NCI-H2029 (cell line): ENCODE results near the gene RBFOX1.

Experiments
- DNase-seq: peaks from one replicate; lab custom pipeline; 2025; lab: John Stamatoyannopoulos, UW

Gene RBFOX1

DNA sequence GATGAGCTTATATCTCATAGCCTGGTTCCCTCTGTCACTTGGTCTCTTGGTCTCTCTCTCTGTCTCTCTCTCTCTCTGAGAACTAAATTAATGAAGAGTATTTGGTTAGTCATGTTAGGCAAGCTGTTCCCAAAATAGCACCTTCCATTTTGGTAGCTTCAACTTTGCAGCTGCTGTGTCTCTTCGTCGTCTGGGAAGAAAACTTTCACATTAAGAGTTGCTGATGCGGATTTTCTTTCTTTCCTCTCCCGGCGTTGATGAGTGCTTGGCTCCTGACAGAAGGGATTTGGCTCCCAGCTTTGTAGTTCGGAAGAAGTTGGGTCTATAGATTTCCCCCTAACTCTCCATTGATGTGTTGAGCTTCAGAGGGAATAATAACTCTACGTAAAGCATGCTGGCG lies at the start of gene RBFOX1:
Gene RBFOX1, plus strand, starts transcription at position 235 of the 400 bp plus-strand sequence.
- DNase-seq, result no peak

DNA sequence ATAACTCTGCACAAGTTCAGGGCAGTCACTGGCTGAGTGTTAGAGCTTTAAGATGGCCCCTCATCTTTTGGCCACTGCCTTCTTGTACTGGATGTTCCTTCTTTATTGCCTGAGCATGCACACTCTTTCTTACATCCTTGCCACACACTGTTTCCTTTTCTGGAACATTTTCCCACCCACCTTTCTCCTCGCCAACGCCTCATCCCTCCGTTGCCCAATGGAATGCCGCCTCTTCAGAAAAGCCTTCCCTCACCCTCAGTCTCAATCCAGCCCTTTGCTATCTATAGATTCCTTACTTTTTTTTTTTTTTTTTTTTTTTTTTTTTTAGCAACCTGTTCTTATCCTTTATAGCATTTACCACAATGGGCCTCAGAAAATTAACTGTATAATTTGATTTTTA lies 47.9 kb upstream of the RBFOX1 start:
- DNase-seq, result no peak

DNA sequence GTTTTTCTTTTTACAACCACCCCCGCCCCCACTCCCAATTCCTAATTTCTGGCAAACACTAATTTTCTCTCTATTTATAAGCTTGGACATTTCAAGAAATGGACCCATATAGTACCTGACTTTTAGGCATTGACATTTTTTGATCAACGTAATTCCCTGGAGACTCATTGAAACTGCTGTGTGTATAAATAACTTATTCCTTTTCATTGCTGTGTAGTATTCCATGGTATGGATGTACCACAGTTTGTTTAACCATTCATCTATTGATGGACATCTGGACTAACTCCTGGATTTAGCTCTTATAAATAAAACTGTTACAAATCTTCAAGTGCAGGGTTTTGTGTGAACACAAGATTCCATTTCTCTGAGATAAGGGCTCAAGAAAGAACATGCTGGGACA lies 47.1 kb upstream of the RBFOX1 start:
- DNase-seq, result no peak

DNA sequence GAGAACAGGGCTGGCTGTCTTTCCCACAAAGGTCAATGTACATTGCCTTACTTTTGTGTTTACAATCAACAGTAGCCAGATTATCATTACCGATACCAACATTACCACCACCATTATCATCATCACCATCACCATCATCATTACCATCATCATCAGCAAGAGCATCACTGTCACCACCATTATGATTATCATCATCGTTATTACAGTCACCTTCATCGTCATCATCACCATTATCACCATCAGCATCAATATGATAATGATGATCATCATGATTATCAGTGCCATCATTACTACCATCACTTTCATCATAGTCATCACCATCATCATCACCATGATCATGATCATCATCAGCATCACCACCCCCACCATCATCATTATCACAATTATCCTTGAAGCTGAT lies 43.3 kb upstream of the RBFOX1 start:
- no peak for DNase-seq

DNA sequence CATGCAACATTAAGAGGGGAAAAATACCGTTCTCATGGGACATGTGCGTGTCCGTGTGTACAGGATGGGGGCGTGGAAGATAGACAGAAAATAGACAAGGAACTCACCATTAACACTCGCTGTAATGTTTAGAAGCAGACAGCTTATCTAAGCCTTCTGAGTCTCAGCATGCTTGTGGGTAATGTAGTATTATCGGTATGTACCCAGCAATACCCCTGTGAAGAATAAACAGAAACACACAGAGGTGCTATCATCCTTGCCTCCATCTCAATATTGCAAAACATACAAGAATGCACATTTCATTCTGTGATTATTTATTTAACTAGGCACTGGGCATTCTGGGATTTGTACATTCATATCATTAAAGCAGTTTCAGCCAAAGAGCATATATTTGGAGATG lies 42.0 kb upstream of the RBFOX1 start:
- no peak for DNase-seq

DNA sequence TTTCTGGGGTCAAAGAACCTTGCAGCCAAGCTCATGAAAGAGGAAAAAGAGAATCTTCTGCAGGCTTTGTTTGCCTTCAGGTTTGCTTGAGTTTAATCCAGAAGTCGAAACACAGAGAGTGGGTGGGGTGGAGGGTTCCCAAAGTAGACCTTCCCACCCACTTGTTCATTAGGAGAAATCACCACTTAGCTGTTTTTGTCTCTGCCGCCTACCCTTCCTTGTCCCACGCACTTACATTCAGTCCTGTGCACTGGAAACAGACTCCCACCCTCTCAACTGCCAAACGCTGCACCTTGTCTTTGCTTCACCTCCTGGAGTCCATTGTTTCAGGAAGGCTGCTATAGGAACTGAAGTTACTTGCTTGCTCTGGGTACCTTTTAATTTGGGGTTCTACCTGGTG lies 38.6 kb upstream of the RBFOX1 start:
- DNase-seq, result no peak

DNA sequence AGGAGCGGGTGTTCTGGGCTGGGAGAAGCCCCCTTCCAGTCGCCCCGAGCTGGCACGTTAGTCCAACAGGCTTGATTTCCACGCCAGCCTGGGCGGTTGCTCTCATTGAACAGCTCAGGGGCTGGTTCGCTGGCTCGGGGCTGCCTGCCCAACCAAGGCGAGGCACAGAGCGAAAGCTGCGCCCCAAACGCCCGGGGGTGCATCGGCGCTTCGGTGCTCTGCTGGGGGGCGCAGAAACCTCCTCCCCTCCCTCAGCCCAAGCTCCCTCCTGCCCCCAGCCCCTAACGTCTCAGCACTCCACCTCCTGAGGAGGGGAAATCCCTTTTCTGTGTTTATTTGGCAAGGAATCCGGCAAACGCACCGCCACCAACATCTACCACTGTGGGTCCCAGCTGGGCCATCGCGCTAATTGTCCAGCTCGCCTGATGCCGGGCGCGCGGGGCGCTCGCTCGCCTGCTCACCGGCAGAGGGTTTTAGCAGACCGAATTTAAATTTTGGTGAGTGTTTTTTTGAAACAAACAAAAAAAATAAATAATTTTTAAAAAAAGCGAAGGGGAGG lies 29.5 kb upstream of the RBFOX1 start:
- DNase-seq, result no peak

DNA sequence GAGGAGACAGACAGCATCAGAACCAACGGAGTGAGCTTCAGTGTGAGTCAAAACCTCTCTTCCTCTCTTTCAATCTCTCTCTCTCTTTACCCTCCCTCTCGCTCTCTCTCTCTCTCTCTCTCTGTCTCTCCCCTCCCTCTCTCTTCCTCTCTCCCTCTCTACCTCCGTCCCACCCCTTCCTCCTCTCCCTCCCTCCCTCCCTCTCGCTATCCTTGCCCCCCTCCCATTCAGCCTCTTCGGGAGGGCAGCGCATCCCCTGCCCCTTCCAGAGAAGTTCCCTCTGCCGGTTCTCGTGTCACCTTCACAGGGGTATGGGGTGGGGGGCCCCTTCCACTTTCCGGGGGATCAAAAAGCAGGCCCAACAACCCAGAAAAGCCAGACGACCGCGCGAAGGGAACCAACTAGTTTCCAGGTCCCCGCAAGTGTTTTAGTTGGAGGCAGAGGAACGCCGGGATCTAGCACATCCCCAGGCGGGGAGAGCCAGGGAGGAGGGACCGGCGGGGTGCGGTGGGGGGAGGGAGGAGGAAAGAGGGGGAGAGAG lies 28.9 kb upstream of the RBFOX1 start:
- no peak for DNase-seq

DNA sequence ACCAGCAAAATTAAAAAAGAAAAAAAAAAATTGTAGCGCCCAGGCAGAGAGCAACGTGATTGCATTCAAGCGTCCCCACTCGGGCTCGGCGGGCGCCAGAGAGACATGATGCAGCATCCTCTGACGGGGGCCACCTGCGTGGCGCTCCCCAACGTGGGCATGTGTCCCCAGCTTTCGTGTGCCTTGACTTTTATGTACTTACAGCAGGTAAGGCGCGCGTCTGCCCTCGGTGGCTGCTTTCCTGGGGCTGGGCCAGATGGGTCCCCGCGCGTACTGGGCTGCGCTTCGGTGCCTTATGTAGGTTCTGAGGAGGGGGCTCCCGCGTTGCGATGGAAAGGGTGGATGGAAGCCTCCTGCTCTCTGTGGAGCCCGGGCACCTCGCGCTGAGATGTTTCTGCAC lies 28.4 kb upstream of the RBFOX1 start:
- no peak for DNase-seq

DNA sequence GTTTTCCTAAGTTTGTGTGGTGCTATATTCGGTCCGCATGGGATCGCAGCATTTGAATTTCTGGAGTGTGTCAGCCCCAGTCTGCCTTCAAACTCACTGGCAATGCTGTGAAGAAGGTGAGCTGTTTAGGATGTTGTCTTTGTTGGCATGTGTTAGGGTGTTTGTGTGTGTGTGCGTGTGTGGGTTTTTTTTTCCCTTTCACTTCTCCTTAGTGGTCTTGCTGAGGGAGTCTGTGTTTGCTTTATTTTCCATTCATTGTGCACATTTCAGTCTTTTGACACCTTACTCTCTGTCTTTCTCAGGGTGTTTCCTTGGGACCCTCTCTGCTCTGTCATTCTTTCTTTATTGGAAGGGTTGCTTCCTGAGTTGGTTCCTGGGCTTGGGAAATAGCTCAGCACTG lies 27.7 kb upstream of the RBFOX1 start:
- DNase-seq, result no peak

DNA sequence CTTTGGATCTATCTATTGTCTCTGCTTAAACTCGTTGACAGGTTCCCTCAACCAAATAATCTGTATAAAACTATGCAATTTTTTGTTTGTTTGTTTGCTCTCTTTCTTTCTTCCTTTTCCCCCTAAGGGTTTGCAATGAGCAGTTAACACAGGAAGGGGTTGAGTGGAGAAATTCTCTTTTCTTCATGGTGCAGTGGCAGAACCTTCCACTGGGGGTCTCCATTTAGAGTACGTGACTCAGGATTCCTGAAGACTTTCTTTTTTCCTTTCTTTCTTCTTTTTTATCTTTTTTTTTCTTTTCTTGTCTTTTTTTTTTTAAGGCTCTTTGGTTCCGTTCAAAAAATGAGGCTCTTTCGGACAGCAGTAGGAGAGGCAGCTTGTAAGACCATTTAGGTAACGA lies 19.5 kb upstream of the RBFOX1 start:
- DNase-seq, result no peak

DNA sequence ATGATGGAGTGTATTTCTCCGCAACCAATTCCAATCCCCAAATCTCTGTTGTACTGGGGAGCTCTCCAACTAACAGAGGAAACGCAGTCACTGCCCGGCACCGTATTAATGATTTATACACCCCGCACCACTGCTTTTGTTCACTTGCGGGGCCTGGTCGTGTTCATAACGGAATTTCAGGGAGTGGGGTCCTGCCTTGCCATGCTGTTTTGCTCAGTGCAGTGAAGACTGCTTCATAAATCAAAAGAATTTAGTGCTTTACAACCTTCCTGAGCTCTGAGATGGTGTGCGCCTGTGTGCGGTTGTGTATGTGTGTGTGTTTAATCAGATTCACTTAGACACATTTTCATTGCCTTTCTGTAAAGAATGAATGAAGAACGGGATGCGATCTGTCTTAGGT lies 18.5 kb upstream of the RBFOX1 start:
- DNase-seq, result no peak

DNA sequence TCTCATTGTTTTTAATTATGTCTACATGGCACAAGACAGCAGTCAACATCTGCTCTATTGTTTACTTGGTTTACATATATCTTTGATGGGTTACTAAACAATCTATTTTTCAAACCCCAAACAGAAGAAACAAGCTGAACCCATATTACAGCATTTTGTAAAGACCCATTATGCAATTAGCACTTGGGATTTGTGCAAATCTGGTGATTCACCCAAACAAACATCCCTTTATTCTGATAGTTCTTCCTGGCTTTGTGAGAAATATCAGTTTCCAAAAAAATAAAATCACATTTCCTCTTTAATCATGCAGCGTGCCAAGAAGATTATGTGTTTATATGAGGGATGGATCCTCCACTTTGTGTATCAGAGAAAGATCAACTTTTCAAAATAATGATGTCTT lies 16.8 kb upstream of the RBFOX1 start:
- DNase-seq, result peak; percentile 9

DNA sequence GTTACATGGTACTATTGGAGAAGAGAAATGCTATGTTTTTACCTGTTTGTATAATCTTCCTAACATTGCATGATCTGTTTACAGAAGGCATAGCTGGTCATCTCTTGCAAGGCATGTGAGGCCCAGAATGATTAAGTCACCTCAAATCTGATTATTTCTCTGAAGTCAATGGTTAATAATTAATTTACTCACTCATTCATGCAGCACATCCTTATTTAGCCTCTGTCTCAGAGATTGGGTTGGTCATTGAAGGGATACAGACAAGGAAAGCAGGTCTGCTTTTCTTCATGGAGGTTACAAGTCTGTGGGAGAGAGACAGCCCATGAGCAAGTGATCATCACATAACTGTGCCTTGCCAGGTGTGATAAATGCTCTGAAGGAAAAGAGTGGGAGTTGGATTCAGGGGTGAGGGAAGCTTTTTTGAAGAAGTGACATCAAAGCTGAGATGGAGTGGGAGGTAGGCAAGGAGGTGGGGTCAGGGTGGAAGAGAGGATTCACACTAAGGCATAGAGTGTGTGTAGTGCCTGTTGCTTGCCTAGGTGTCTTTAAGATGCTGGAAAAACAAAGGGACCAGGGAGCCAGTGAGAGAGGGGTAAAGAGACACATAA lies 16.3 kb upstream of the RBFOX1 start:
- no peak for DNase-seq

DNA sequence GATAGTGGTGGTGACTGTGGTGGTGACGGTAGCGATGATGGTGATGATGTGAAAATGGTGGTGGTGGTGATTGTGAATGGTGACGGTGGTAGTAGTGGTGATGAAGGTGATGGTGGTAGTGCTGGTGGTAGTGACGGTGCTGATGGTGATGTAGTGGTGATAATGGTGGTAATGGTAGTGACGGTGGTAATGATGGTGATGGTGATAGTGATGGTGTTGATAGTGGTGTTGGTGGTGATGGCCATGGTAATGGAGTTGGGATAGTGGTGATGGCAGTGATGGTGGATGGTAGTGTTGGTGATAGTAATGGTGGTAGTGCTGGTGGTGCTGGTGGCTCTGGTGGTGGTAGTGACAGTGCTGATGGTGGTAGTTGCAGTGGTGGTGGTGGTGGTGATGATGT lies 14.7 kb upstream of the RBFOX1 start:
- DNase-seq, result no peak

DNA sequence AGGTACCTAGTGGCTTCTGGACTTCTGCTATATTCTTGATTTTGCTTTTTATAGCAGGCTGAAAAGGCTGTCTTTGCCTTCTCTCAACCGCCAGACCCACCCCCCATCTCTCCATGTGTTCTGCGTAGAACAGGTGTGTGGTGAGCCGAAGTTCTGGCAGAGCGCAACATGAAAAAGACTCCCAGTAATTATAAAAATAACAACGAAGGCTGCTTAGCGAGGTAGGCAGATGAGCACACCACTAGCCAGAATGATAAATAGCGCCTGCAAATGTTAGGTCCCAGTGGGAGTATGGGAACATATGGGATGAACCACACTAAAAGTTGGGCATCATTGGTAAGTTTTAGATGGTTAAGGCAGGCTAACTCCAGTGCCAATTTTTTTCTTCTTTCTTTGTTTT lies 14.0 kb upstream of the RBFOX1 start:
- DNase-seq, result no peak

DNA sequence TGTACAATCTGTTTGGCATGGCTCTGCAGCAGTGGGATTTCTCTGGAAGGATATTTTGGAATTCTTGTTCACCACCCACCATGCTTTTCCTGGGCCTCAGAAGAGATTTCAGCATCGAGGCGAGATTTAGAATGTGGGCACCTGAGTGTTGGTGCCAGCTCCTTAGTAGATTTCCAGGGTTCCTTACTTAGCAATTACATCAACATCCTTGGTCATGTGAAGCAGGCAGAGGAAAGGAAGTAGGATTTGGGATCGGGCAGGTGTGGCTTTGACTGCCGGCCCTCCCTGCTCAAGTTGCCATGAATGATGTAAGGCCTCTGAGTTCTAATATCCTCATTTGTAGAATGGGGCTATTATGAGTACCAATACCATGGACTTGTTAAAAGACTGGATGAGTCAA lies 13.1 kb upstream of the RBFOX1 start:
- DNase-seq, result no peak

DNA sequence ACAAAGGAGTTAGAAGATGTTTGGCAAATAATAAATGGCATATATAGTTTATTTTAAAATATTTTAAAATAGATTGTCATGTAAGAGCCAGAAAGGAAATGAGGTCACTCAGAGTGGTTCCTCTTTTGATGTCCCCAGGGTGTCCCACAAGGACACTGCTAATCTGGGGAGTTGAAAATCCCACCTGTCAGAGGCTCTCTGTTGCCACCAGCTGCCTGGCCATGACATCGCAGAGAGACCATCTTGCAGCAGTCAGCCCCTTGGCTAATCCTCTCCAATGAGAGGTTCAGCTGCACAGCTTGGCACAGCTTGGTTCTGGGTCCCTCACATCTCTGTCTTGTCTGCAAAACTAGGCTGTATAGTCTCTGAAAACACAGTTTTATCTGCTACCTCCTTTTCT lies 11.0 kb upstream of the RBFOX1 start:
- DNase-seq, result no peak

DNA sequence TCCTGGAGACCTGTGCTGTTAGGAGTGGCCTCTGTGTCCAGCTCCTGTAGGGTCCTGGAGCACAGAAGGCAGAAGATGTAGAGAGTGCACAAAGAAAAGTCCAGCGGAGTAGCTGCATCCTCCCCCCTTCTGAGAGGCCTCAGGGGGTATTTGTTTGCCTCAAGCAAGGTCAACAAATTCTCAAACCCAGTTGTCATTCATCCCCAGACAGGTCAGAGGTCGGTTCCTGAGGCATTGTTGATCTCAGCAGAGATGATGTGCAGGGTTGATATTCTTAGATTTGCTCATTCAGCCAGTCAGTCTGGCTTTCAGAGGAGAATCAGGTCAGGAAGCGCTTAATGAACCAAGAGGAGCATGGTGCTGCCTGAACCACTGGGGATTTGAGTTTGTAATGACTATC lies 8.3 kb upstream of the RBFOX1 start:
- no peak for DNase-seq

DNA sequence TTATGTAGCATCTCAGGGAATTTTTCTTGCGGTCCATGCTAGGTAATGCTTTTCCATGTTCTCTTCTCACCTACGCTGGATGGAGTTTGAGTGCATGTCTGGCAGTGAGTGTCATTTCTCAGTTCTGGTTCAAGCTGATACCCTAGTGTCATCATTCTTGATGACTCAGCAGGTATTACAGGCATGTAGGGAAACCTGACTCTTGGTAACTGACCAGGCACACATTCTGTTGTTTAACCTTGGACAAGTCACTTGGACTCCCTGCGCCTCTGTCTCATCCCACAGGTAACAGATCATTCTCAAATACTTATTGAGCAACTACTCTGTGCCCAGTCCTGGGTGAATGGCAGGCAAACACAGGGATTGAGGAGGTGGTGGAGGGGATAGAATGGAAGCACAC lies 6.8 kb upstream of the RBFOX1 start:
- DNase-seq, result no peak

DNA sequence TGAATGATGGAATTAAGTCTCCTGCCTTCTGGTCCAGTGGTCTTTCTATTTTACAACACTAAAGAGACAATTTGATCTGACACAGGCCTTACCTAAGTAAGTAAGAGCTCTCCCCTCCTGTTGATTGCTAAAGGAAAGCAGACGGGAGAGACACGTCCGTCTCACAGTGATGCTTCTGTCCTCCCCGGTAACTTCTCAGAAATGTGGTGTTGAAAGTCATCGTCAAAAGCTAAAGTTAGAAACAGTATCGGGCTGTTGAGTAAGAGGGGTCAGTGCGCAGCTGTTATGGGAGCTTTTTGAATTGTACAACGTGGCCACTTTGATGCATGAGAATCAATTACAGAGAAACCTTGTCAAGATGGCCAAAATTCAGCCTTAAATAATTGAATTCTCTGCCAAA lies 1.9 kb upstream of the RBFOX1 start:
- DNase-seq, result no peak

DNA sequence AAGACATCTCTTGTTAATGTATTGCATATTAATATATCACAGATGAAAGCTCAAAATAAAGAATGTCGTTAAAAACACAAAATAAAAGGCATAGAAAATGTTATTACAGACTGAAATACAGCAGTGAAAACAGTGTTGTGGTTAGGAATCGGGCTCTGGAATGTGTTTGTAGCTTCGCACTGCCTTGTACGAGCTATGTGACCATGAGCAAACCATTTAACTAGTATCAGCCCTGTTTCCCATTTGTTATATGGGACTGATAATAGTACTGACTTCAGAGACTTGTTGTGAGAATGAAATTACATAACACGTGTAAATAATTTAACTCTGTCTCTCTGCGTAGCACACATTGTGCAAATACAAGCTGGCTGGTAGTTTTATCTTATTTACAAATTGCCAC lies 648 bp upstream of the RBFOX1 start:
- DNase-seq, result no peak

DNA sequence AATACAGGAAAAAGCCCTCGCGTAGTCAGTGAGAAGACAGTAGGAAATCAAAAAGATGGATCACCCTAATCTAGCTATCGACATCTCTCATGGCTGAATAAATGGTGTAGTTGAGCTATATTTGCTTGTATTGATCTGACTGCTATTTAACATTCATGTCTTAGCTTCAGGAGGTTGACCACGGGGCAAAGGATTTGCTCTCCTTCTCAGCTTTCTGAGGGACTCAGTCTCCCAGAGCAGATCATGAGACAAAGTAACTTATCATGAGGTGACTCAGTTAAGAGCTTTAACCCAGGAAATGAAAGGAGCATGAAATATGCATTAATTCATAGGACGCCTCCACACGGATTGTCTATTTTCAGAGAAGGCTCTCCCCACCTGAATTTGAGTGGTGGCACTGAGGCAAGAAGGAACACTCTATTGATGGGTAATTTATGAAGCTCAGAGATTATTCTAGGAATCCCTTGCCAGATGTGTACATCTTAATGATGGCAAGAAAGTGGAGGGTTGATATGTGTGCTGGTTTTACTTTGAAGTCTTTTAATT lies 608 bp downstream of the RBFOX1 start:
- DNase-seq, result no peak
